ENCODE results near the gene NUB1.

DNA sequence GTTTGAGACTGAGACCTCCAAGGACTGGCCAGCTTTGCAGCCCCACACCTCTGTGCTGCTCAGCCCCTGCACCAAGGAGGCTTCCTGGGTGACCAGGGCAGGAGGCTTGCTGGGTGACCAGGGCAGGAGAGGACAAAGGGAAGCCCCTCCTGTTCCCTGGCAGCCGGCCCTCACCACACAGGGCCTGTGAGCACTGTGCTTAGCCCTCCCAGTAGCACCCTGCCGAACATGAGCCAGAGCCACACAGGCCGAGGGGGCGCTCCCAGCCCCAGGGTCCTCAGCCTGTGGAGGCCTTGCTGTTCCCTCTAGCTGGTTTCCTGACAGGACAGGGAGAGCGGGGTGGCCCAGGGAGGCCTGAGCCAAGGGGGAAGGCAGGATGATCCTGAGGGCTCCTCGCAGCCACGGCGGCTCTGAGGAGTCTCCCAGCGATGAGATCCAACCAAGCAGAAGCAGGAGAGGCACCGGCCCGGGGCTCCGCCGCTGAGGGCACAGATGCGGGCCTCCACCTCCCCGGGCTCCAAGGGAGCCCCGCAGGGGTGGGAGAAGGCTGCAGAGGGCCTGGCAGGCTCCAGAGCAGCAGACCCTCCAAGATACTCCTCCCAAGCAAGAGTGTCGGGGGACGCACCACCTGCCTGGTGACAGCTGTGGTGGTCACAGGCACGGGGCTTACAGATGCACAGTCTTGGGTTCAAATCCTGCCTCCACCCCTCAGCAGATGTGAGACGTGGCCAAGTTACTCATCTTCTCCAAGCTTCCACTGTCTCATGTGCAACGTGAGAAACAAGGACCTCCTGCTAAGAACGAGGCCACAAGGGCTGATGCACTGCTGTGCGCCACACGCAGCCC lies 45.8 kb downstream of the NUB1 start:
- TF ChIP-seq, protein P1, sequence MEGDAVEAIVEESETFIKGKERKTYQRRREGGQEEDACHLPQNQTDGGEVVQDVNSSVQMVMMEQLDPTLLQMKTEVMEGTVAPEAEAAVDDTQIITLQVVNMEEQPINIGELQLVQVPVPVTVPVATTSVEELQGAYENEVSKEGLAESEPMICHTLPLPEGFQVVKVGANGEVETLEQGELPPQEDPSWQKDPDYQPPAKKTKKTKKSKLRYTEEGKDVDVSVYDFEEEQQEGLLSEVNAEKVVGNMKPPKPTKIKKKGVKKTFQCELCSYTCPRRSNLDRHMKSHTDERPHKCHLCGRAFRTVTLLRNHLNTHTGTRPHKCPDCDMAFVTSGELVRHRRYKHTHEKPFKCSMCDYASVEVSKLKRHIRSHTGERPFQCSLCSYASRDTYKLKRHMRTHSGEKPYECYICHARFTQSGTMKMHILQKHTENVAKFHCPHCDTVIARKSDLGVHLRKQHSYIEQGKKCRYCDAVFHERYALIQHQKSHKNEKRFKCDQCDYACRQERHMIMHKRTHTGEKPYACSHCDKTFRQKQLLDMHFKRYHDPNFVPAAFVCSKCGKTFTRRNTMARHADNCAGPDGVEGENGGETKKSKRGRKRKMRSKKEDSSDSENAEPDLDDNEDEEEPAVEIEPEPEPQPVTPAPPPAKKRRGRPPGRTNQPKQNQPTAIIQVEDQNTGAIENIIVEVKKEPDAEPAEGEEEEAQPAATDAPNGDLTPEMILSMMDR (IDR thresholded peaks at IDR 0.05): no peak
- TF ChIP-seq POLR2A (IDR thresholded peaks at IDR 0.05): no peak
